GM12878 (cell line): Measurements from ENCODE around the gene SLC25A47.

Experiments
- BRCA1 ChIP-seq: IDR thresholded peaks from 2 replicates; pipeline ENCODE4 v1.6.1; 2011; ENCODE audit warnings: low read depth, low read length, improper control_type of control experiment
- CHD4 ChIP-seq: fragments of 200-600 bp; sonication (generic); IDR thresholded peaks from 2 replicates; pipeline ENCODE4 v1.6.1; 2016; ENCODE audit warnings: mild to moderate bottlenecking
- CREB1 ChIP-seq: IDR thresholded peaks from 2 replicates; pipeline ENCODE4 v1.6.1; 2012; ENCODE audit warnings: low read depth, mild to moderate bottlenecking, inconsistent platforms
- CTCF ChIP-seq, 3 experiments: IDR thresholded peaks in 2 of 3; conservative IDR thresholded peaks in 1 of 3; 2 replicates each; pipeline ENCODE4 v1.5.1; 2011; ENCODE audit warnings: low read depth in 3 of 3, low read length in 3 of 3, mild to moderate bottlenecking in 3 of 3, control low read depth in 2 of 3, moderate library complexity in 2 of 3, inconsistent platforms in 1 of 3, mixed read lengths in 1 of 3; ENCODE audit not compliant: control insufficient read depth in 2 of 3, insufficient read depth in 1 of 3; ENCODE audit errors: extremely low read depth in 1 of 3
- EP300 ChIP-seq, 2 experiments: fragments of 150-350 bp in 1 of 2; IDR thresholded peaks; 2 replicates each; pipeline ENCODE4 v1.6.1; 2011 to 2012; ENCODE audit warnings: low read depth in 2 of 2, low read length in 2 of 2, borderline replicate concordance in 1 of 2, improper control_type of control experiment in 1 of 2, inconsistent platforms in 1 of 2; ENCODE audit not compliant: control insufficient read depth in 1 of 2
- EZH2 ChIP-seq: IDR thresholded peaks from 2 replicates; pipeline ENCODE4 v1.6.1; 2012; ENCODE audit warnings: low read depth, mild to moderate bottlenecking, control low read depth, inconsistent platforms, low read length, borderline replicate concordance; ENCODE audit not compliant: control insufficient read depth
- IKZF1 ChIP-seq: fragments of 450-650 bp; conservative IDR thresholded peaks from 2 replicates; pipeline ENCODE4 v1.6.1; 2017; ENCODE audit warnings: antibody characterized with exemption, mild to moderate bottlenecking
- NFIC ChIP-seq: IDR thresholded peaks from 2 replicates; pipeline ENCODE4 v1.6.1; 2012; ENCODE audit warnings: low read depth, mild to moderate bottlenecking, inconsistent platforms, low read length, moderate library complexity
- POLR2A ChIP-seq: IDR thresholded peaks from 2 replicates; pipeline ENCODE4 v1.6.1; 2011; ENCODE audit warnings: low read depth, mild to moderate bottlenecking, low read length
- RELA ChIP-seq: fragments of 450-650 bp; IDR thresholded peaks from 2 replicates; pipeline ENCODE4 v1.8.0; 2014; ENCODE audit warnings: borderline replicate concordance; ENCODE audit not compliant: partially characterized antibody
- TCF7 ChIP-seq: IDR thresholded peaks from 2 replicates; pipeline ENCODE4 v1.6.1; 2014; ENCODE audit warnings: antibody characterized with exemption, borderline replicate concordance
- YY1 ChIP-seq: IDR thresholded peaks from 2 replicates; pipeline ENCODE4 v1.6.1; 2011; ENCODE audit warnings: low read depth, mild to moderate bottlenecking, low read length
- TF ChIP-seq, protein P1 (sequence below): IDR thresholded peaks from 2 replicates; pipeline ENCODE4 v1.6.1; 2011; ENCODE audit warnings: low read depth, mild to moderate bottlenecking, low read length, moderate library complexity, borderline replicate concordance; ENCODE audit errors: extremely low read depth

DNA sequence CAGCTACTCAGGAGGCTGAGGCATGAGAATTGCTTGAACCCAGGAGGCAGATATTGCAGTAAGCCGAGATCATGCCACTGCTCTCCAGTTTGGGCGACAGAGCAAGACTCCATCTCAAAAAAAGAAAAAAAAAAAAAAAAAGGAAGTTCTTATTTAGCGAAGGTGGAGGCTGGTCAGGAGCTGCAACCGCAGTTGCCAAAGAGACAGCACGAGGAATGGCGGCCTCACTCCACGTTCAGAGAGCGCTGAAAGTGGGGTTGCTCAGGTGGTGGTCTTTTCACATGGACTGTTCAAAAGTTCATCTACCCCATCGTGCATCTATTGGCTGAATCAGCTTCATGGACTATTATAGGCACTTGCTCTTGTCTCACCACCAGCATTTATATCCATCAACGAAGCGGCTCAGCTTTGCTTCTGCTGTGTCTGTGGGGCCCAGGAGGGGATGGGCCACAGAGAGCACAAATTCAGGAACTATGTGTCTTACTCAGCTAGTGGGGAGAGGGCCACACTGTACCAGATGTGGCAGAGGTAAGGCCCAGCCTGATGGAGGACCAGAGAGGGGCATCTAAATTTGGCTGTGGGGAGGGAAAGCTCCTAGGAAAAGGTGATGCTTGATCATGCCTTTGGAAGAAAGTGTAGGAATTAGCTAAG lies 27.3 kb downstream of the SLC25A47 start:
- TF ChIP-seq POLR2A (no peak), CTCF (IDR thresholded peaks at IDR 0.05 in 2 of 3, conservative IDR thresholded peaks at IDR 0.05 in 1 of 3; ENCODE audit: control insufficient read depth in 2 of 3, extremely low read depth in 1 of 3, insufficient read depth in 1 of 3, low read depth in 3 of 3, low read length in 3 of 3) (no peak), RELA (no peak), EZH2 (no peak), EP300 (IDR thresholded peaks at IDR 0.05; ENCODE audit: borderline replicate concordance in 1 of 2, control insufficient read depth in 1 of 2, low read depth in 2 of 2, low read length in 2 of 2) (no peak), TCF7 (no peak), BRCA1 (no peak), YY1 (no peak), IKZF1 (no peak), CREB1 (no peak), NFIC (no peak), CHD4 (no peak)
- TF ChIP-seq, protein P1, sequence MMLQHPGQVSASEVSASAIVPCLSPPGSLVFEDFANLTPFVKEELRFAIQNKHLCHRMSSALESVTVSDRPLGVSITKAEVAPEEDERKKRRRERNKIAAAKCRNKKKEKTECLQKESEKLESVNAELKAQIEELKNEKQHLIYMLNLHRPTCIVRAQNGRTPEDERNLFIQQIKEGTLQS: no peak
